Measurements from ENCODE around the gene PNLIP.

Gene PNLIP

GRCh38 chr10:116545756-116546155, at the start of gene PNLIP:
Gene PNLIP (plus strand): TSS chr10:116545931. CDS start chr10:116546093, 162 bp downstream.
- DNase-seq (ENCODE audit: low spot score) = no peak

DNA sequence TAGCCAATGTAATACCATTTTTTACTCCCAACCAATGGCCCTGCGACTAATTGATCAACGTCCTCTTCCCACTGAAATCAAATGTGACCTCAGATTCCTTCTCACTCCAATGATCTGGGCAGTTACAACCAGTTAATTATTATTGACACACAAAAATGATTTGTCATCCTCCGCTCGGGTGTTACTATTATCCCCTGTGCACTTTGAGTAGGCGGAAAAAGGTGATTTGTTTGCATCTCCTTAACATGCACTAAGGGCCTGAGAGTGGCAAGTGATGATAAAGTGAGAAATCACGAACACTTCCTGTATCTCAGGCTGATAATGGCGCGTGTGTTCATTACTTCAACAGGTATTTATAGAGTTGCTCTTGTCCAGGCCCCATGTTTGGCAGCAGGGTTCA, 40.9 kb upstream of the PNLIP start:
- no peak for DNase-seq (ENCODE audit: low spot score)

GRCh38 chr10:116510565-116510964, 35.2 kb upstream of the PNLIP start:
- DNase-seq (ENCODE audit: low spot score) = no peak

DNA sequence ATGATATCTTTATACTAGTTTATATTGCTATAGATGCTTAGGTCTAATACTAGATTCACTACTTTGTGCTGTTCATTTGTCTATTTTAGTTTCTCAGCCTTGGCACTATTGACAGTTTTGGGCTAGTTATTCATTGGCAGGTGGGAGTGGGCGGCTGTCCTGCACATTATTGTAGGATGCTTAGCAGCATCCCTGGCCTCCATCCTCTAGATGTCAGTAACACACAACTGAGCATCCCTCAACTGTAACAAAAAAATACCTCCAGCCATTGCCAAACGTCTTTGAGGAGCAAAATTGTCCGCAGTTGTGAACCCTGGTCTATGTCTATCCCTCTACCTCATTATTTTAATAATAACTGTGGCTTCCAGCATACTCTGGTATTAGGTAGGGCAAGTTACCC, 34.4 kb upstream of the PNLIP start:
- DNase-seq (ENCODE audit: low spot score) = no peak

- DNase-seq (ENCODE audit: low spot score) = no peak
These were observed 24.1 kb upstream of the PNLIP start for GRCh38 chr10:116521424-116522290.

GRCh38 chr10:116522803-116523381, 22.8 kb upstream of the PNLIP start:
- no peak for DNase-seq (ENCODE audit: low spot score)

DNA sequence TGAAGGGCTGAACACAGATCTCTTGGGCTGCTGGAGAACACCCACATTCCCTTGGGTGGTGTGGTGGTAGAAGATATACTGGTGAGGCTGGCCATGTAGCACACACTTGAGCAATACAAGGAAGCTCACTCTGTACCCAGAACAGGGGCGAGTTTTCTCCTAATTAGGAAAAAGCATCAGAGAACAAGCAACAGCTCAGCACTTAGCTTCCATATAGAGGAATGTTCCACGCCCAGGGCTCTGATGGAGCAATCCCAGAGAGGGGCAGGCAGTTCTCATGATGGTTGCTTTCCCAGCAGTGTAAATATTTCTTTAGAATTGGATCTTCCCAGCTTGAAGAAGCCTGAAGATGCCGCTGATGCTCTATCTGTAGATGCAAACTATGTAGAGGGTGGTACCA, 21.0 kb upstream of the PNLIP start:
- DNase-seq (ENCODE audit: low spot score) = no peak

DNA sequence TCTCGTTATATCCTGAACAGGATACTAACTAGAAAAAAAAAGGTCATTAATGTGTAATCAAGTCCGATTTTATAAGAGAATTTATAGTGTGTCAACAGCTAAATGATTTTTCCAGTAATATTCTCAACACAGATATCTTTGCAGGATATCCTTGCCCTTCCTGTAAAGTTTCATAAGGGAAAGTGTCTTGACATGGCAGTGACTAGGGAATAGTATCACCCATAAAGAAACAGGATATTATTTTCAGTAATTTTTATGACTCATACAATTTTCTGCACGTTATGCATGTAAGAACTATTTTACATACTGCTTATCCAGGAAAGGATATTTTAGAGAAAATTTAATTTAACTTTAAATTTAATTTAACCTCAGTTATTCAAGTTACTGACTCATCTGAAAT, 19.5 kb upstream of the PNLIP start:
- no peak for DNase-seq (ENCODE audit: low spot score)

DNA sequence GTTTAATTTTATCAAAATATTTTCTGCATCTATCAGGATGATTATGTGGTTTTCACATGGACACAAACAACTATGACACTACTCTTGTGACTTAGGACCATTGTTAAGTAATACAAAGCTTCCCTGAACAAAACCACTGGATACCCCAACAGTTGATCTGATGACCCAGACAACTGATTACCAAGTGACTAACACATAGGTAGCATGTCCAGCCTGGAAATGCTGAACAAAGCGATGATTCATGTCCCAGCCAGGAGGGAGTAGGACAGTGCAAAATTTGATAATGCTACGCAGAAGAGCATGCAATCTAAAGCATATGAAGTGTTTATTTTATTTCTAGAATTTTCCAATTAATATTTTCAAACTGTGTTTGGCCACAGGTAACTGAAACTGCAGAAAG, 8.9 kb upstream of the PNLIP start:
- DNase-seq (ENCODE audit: low spot score) = no peak

GRCh38 chr10:116538456-116538855, 7.3 kb upstream of the PNLIP start:
- no peak for DNase-seq (ENCODE audit: low spot score)

- DNase-seq (ENCODE audit: low spot score) = no peak
These were observed 6.7 kb upstream of the PNLIP start for GRCh38 chr10:116538992-116539391.

GRCh38 chr10:116540814-116541213, 4.9 kb upstream of the PNLIP start:
- no peak for DNase-seq (ENCODE audit: low spot score)

DNA sequence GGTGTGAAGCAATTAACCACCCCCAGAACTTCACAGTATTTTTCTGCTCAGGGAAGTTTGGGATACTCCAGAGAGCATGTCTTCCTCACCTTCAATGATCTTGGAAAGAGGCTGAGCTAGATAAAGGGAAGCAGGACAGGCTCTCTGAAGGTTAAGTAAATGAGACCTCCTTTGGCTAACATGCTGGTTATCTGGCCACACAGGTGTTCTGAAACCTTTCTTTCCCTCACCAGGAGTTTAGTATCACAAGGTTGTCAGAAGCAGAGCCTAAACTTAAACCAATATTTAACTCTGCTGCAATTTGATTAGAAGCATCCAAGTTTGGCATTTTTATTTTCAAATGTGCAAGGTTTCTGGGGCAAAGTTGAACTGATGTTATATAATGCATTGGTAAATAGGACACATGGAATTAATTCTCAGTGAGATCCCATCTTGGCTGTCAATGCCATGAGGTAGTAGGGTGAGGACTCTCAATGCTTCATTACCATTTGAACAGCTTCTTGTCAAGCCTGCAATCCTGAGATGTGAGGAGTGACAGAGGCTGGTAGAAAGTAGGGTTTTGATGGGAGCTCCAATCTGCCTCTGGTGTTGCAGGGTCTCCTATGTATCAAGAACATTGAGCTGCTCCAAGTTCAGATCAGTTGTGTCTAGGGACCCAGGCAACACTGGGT, 3.6 kb upstream of the PNLIP start:
- DNase-seq (ENCODE audit: low spot score) = no peak

DNA sequence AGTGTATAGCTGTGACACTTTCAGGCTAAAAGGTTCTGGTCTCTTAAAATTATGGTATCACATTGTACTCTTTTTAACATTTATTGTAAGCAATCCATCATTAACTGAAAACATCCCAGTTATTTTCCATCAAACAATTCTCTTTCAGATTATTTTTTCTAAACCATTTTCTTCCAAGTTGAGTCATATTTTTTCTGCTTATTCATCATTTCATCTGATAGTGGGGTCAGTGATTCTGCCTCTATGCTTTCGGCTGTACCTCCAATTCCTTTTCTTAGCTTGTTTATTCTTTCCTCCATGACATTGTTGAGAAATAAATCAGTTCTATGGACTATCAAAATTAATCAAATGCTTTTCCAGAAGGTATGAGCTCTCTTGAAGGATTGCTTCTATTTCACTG, 609 bp upstream of the PNLIP start:
- DNase-seq (ENCODE audit: low spot score) = no peak

- no peak for DNase-seq (ENCODE audit: low spot score)
These were observed 2.6 kb downstream of the PNLIP start for GRCh38 chr10:116548301-116548700.

DNA sequence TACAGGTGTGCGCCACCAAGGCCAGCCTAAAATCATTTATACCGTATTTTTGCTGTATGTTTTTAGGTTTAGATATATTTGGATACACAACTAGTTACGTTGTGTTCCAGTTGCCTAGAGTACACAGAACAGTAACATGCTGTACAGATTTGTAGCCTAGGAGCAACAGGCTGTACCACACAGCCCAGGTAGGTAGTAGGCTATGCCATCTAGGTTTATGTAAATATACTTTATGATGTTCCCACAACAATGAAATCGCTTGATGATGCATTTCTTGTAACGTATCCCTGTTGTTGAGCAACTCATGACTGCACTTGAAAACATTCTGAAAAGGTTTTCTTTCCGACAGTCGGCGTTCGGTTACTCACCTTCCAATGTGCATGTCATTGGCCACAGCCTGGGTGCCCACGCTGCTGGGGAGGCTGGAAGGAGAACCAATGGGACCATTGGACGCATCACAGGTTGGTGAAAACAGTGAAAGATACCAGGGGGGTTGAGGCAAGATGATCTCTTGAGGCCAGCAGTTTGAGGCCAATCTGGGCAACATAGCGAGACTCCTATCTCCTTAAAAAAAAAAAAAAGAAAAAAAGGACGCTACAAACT, 7.7 kb downstream of the PNLIP start:
- no peak for DNase-seq (ENCODE audit: low spot score)

GRCh38 chr10:116554628-116555027, 8.9 kb downstream of the PNLIP start:
- no peak for DNase-seq (ENCODE audit: low spot score)

DNA sequence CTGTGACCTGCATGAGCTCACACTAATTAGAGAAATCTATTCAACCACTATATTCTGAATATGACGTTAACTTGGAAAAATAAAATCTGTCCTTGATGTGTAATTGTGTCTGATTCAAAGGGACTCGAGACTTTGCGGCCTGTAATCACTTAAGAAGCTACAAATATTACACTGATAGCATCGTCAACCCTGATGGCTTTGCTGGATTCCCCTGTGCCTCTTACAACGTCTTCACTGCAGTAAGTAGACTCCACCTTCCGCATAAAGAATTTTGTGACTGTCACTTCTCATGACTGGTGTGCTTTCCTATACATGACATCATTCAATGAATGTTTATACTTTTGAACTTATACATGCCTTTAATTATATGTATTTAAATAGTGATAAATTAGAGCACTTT, 10.1 kb downstream of the PNLIP start:
- DNase-seq (ENCODE audit: low spot score) = no peak

GRCh38 chr10:116557305-116557880, 11.7 kb downstream of the PNLIP start:
- DNase-seq (ENCODE audit: low spot score) = no peak

- no peak for DNase-seq (ENCODE audit: low spot score)
These were observed 19.8 kb downstream of the PNLIP start for GRCh38 chr10:116565534-116565933.

DNA sequence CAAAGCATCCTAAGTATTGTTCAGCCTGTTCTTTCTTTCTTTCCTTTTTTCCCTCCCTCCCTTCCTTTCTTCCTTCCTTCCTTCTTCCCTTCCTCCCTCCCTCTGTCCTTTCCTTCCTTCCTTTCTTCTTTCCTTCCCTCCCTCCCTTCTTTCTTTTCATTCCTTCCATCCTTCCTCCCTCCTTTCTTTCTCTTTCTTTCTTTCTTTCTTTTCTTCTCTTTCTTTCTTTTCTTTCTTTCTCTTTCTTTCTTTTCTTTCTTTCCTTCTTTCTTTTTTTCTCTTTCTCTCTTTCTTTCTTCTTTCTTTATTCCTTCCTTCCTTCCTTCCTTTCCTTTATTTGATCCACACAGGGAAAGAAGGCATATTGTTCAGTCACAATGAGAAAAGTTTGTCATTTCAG, 21.2 kb downstream of the PNLIP start:
- no peak for DNase-seq (ENCODE audit: low spot score)

GRCh38 chr10:116567335-116567734, 21.6 kb downstream of the PNLIP start:
- no peak for DNase-seq (ENCODE audit: low spot score)

All from left forelimb (tissue), 1 donor.